ENCODE results near the gene LDLRAD3. TPM values are rescaled to one million over a fixed set of nuclear protein-coding genes. Genes with fewer than 3 reads are reported as not detected.

Gene LDLRAD3
- total RNA-seq, 2 donors from 2014 or later, result 0.19 to 0.45 TPM

DNA sequence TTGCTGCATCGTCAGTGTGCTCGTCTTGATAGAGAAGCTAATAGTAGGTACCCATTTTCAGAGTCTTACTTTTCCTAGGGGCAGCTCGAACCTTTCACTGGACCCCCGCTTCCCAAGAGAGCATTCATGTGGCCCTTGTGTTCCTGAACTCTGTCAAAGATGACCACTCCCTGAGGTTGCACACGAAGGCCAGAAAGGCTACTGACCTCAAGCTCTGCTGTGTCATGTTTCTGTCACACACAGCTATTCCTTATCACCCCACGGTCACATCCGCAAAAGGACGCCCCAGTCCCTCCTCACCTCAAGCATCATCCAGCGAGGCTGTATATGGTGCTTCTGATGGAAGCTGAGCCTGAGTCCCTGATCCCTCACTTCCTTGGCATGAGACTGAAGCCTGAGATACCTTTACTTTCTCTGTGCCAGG is 171.5 kb downstream of the LDLRAD3 start:
- no peaks in the 10 kb centered on the region for H3K4me1 Mint-ChIP-seq
- no peaks in the 10 kb centered on the region for H3K36me3 Mint-ChIP-seq (ENCODE audit: low read depth)
- H3K27ac Mint-ChIP-seq, result no peak overlapping the region
- ATAC-seq (replicated peaks), result no peak
- peaks cover 21% of the 10 kb centered on the region for H3K27me3 Mint-ChIP-seq
- no peak overlapping the region for H3K4me3 Mint-ChIP-seq
- H3K9me3 Mint-ChIP-seq, result peaks cover 10% of the 10 kb centered on the region

- no peak for ATAC-seq (replicated peaks)
- peaks cover 18% of the 10 kb centered on the region for H3K27me3 Mint-ChIP-seq
- H3K4me3 Mint-ChIP-seq, result no peak overlapping the region
- peaks cover 10% of the 10 kb centered on the region for H3K9me3 Mint-ChIP-seq
- H3K27ac Mint-ChIP-seq, result no peak overlapping the region
- no peaks in the 10 kb centered on the region for H3K4me1 Mint-ChIP-seq
- H3K36me3 Mint-ChIP-seq (ENCODE audit: low read depth), result no peaks in the 10 kb centered on the region
Measured at GRCh38 chr11:36116161-36116560, 172.3 kb downstream of the LDLRAD3 start.

- H3K27me3 Mint-ChIP-seq, result peaks cover 16% of the 10 kb centered on the region
- no peak overlapping the region for H3K27ac Mint-ChIP-seq
- H3K9me3 Mint-ChIP-seq, result peaks cover 6% of the 10 kb centered on the region
- no peaks in the 10 kb centered on the region for H3K36me3 Mint-ChIP-seq (ENCODE audit: low read depth)
- no peaks in the 10 kb centered on the region for H3K4me1 Mint-ChIP-seq
- no peak for ATAC-seq (replicated peaks)
- no peak overlapping the region for H3K4me3 Mint-ChIP-seq
Measured at GRCh38 chr11:36118084-36118483, 174.2 kb downstream of the LDLRAD3 start.

DNA sequence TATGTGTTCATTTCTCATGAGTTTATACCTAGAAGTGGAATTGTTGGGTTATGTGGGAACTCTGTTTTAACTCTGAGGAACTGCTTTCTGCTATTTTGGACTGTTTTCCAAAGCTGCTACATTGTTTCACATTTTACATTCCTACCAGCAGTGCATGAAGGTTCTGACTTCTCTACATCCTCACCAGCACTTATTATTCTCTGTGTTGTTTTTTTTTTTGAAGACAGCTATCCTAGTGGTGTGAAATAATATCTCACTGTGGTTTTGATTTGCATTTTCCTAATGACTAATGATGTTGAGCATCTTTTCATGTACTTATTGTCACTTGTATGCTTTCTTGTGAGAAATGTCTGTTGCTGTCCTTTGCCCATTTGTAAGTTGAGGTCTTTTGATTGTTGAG is 175.4 kb downstream of the LDLRAD3 start:
- Mint-ChIP-seq H3K4me3 (no peak overlapping the region), H3K27me3 (peaks cover 16% of the 10 kb centered on the region), H3K4me1 (no peaks in the 10 kb centered on the region), H3K36me3 (ENCODE audit: low read depth) (no peaks in the 10 kb centered on the region), H3K27ac (no peak overlapping the region), H3K9me3 (peaks cover 6% of the 10 kb centered on the region)
- ATAC-seq (replicated peaks), result no peak

GRCh38 chr11:36121054-36121453 is 177.2 kb downstream of the LDLRAD3 start:
- ATAC-seq (replicated peaks), result no peak
- no peaks in the 10 kb centered on the region for H3K4me1 Mint-ChIP-seq
- H3K27ac Mint-ChIP-seq, result no peak overlapping the region
- H3K9me3 Mint-ChIP-seq, result no peaks in the 10 kb centered on the region
- no peaks in the 10 kb centered on the region for H3K36me3 Mint-ChIP-seq (ENCODE audit: low read depth)
- peaks cover 23% of the 10 kb centered on the region for H3K27me3 Mint-ChIP-seq
- no peak overlapping the region for H3K4me3 Mint-ChIP-seq

GRCh38 chr11:36122671-36123070 is 178.8 kb downstream of the LDLRAD3 start:
- no peak overlapping the region for H3K27ac Mint-ChIP-seq
- no peaks in the 10 kb centered on the region for H3K4me1 Mint-ChIP-seq
- H3K27me3 Mint-ChIP-seq, result peaks cover 19% of the 10 kb centered on the region
- no peak for ATAC-seq (replicated peaks)
- H3K4me3 Mint-ChIP-seq, result no peak overlapping the region
- no peaks in the 10 kb centered on the region for H3K36me3 Mint-ChIP-seq (ENCODE audit: low read depth)
- H3K9me3 Mint-ChIP-seq, result no peaks in the 10 kb centered on the region

GRCh38 chr11:36123336-36124101 is 179.7 kb downstream of the LDLRAD3 start:
- H3K4me3 Mint-ChIP-seq, result no peak overlapping the region
- ATAC-seq (replicated peaks), result no peak
- no peaks in the 10 kb centered on the region for H3K9me3 Mint-ChIP-seq

GRCh38 chr11:36126678-36127077 is 182.8 kb downstream of the LDLRAD3 start:
- H3K9me3 Mint-ChIP-seq, result no peaks in the 10 kb centered on the region
- no peaks in the 10 kb centered on the region for H3K4me1 Mint-ChIP-seq
- ATAC-seq (replicated peaks), result no peak
- no peaks in the 10 kb centered on the region for H3K36me3 Mint-ChIP-seq (ENCODE audit: low read depth)
- peaks cover 20% of the 10 kb centered on the region for H3K27me3 Mint-ChIP-seq
- H3K4me3 Mint-ChIP-seq, result no peak overlapping the region
- no peak overlapping the region for H3K27ac Mint-ChIP-seq

More at GRCh38 chr11:36123336-36124101, 179.7 kb downstream of the LDLRAD3 start:
- no peaks in the 10 kb centered on the region for H3K4me1 Mint-ChIP-seq
- no peak overlapping the region for H3K27ac Mint-ChIP-seq
- H3K27me3 Mint-ChIP-seq, result peaks cover 11% of the 10 kb centered on the region
- no peaks in the 10 kb centered on the region for H3K36me3 Mint-ChIP-seq (ENCODE audit: low read depth)

DNA sequence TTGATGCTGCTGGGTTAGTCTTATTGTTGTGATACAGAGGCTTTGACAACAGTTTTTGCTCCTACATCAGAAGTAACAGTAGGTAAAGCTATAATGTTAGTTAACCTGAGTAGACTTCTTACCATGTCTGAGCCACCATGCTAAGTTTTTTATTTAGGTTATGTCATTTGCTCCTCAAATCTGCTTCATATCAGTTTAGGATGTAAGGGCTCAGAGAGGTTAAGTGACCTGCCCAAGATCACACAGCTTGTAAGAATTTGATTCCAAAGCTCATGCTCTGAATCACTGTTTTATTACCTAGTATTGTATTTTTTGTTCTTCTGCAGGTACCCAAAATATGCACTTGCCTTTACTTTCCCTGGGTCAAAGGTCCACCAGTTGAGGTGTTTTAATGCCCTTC is 183.7 kb downstream of the LDLRAD3 start:
- H3K36me3 Mint-ChIP-seq (ENCODE audit: low read depth), result no peaks in the 10 kb centered on the region
- ATAC-seq (replicated peaks), result no peak
- H3K9me3 Mint-ChIP-seq, result no peaks in the 10 kb centered on the region
- no peak overlapping the region for H3K4me3 Mint-ChIP-seq
- H3K27me3 Mint-ChIP-seq, result peaks cover 20% of the 10 kb centered on the region
- H3K4me1 Mint-ChIP-seq, result no peaks in the 10 kb centered on the region
- no peak overlapping the region for H3K27ac Mint-ChIP-seq

- Mint-ChIP-seq H3K4me1 (no peaks in the 10 kb centered on the region), H3K36me3 (ENCODE audit: low read depth) (no peaks in the 10 kb centered on the region), H3K27me3 (peaks cover 17% of the 10 kb centered on the region), H3K27ac (no peak overlapping the region), H3K4me3 (no peak overlapping the region), H3K9me3 (no peaks in the 10 kb centered on the region)
- no peak for ATAC-seq (replicated peaks)
Measured at GRCh38 chr11:36129955-36130354, 186.1 kb downstream of the LDLRAD3 start.

- no peak for ATAC-seq (replicated peaks)
- H3K9me3 Mint-ChIP-seq, result no peaks in the 10 kb centered on the region
- H3K4me3 Mint-ChIP-seq, result no peak overlapping the region
- peaks cover 12% of the 10 kb centered on the region for H3K27me3 Mint-ChIP-seq
- H3K36me3 Mint-ChIP-seq (ENCODE audit: low read depth), result no peaks in the 10 kb centered on the region
- no peak overlapping the region for H3K27ac Mint-ChIP-seq
- no peaks in the 10 kb centered on the region for H3K4me1 Mint-ChIP-seq
Measured at GRCh38 chr11:36130401-36130800, 186.5 kb downstream of the LDLRAD3 start.

DNA sequence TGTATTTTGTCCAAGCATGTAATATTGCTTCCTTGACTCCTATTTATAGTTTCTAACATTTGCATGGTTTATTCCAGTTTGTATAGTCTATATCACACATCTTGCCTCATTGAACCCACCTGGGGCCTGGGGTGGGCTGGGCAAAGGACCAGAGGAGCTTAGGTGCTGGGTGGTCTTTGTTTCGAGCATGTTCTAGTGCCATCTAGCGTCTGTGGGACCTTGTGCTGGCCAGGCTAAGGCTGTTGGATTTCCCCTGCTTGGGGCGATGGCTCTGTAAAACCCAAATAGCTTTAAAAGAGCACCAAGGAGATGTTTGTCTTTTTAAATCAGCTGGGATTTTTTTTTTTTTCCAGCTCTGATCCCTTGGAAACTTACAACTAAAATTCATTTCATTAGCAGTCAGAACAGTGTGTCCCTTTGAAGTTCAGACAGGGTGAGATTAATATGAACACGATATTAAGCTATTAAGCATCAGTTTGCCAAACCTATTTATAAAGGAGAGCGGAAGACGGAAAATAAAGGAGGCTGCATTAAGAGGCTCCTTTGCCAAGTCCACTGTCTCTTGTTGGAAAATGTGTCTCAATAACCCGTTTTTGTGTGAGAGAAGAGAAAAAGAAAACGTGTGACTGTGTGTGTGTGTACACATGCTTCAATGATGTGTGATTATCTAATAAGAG is 188.0 kb downstream of the LDLRAD3 start:
- Mint-ChIP-seq H3K27ac (no peak overlapping the region), H3K9me3 (no peaks in the 10 kb centered on the region), H3K27me3 (peaks cover 12% of the 10 kb centered on the region), H3K4me3 (no peak overlapping the region), H3K4me1 (no peaks in the 10 kb centered on the region), H3K36me3 (ENCODE audit: low read depth) (no peaks in the 10 kb centered on the region)
- ATAC-seq (replicated peaks), result no peak

DNA sequence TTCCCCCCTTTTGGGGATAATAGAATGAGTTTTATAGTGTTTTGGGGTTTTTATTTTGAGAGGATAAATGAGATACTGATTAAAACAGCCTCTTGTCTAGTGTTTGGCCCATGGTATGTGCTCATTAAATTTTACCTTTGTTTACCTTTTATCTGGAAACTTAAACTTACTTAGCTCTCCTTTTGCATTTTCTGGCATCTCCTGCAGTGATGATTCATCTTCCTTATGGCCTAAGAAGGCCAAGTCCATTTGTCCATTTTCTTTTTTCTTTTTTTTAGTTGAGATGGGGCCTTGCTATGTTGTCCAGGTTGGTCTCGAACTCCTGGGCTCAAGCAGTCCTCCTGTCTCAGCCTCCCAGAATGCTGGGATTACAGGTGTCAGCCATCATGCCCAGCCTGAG is 189.1 kb downstream of the LDLRAD3 start:
- Mint-ChIP-seq H3K27ac (no peak overlapping the region), H3K36me3 (ENCODE audit: low read depth) (no peaks in the 10 kb centered on the region), H3K27me3 (peaks cover 12% of the 10 kb centered on the region), H3K4me3 (no peak overlapping the region), H3K9me3 (no peaks in the 10 kb centered on the region), H3K4me1 (no peaks in the 10 kb centered on the region)
- ATAC-seq (replicated peaks), result no peak

DNA sequence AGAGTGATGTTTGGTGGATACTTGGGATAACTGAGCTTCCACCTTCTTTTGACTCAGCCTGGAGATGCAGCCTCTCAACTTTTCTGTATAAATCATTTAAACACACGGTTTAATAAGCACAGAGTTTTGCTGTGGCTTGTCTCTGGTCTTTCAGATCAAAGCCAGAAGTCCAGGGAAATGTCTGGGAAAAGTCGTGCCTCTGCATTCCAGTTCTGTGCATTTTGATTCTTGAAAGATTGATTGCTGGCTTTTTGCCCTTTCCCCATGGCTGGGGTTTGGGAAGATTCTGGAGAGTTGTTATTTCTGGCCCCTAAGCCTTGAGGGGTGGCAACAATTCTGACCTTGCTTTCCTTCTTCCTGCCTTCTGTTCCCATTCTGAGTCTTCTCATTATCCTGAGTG is 191.2 kb downstream of the LDLRAD3 start:
- Mint-ChIP-seq H3K36me3 (ENCODE audit: low read depth) (no peaks in the 10 kb centered on the region), H3K27ac (no peak overlapping the region), H3K4me3 (no peak overlapping the region), H3K27me3 (peaks cover 2% of the 10 kb centered on the region), H3K9me3 (no peaks in the 10 kb centered on the region), H3K4me1 (no peaks in the 10 kb centered on the region)
- ATAC-seq (replicated peaks), result no peak

DNA sequence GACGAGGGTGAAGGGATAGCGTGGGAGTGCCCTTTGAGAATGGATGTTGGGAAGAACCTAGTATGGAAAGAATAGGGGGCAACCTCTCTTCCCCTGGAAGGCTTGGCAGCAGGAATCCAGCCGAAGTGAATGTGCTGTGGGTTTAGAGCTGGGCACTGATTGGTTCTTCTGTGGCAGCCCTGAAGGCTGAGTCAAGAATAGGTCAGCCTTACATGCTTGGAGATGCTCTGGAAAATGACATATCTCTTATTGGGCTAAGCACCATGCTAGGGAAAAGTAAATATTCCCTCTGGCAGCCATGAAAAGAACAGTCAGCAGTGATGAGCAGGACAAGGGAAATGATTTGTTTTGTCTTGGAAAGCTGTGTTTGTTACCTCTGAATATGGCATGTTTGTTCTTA is 195.9 kb downstream of the LDLRAD3 start:
- no peaks in the 10 kb centered on the region for H3K36me3 Mint-ChIP-seq (ENCODE audit: low read depth)
- no peaks in the 10 kb centered on the region for H3K4me1 Mint-ChIP-seq
- ATAC-seq (replicated peaks), result no peak
- H3K4me3 Mint-ChIP-seq, result no peak overlapping the region
- no peak overlapping the region for H3K27ac Mint-ChIP-seq
- no peaks in the 10 kb centered on the region for H3K27me3 Mint-ChIP-seq
- H3K9me3 Mint-ChIP-seq, result no peaks in the 10 kb centered on the region

Measured in activated T-helper 17 cell treated with anti-CD3 and anti-CD28 coated beads, Interleukin-2, amount 50 U/mL, for 72 hours (primary cell).